Pancreas (tissue), 10 donors: ENCODE data around the gene ANAPC16. TPM values are rescaled to one million over a fixed set of nuclear protein-coding genes. Genes with fewer than 3 reads are reported as not detected.

ENCODE experiments used
- ATAC-seq, 4 donors: fragments of 200-7000 bp; cut with Tn5 transposase; one replicate each; pipeline versions ENCODE4 v1.8.0 to v1.9.1; 2020; ENCODE audit warnings: mild to moderate bottlenecking in 4 of 4, moderate library complexity in 4 of 4
- DNase-seq, 6 donors: peaks; one replicate each; pipeline ENCODE4 v3.0.0-alpha.2; 2020
- FAIRE-seq: peaks from 2 replicates; lab custom pipeline; 2012; peaks lifted over from hg19 to GRCh38; lab: Jason Lieb, UNC
- H3K27ac ChIP-seq, 4 donors: fragments of 200-600 bp; sonication (generic); 1 replicate in 3 of 4; 2 replicates in 1 of 4; pipeline versions ENCODE4 v1.5.0 to v1.8.0; 2020
- H3K27me3 ChIP-seq, 4 donors: fragments of 200-600 bp; one replicate each; pipeline ENCODE4 v1.8.0; 2021
- H3K36me3 ChIP-seq, 3 donors: fragments of 200-600 bp; sonication (generic) in 1 of 3; one replicate each; pipeline versions ENCODE4 v1.5.0 to v1.8.0; 2020 to 2021
- H3K4me1 ChIP-seq, 3 donors: fragments of 200-600 bp; one replicate each; pipeline ENCODE4 v1.8.0; 2021
- H3K4me3 ChIP-seq, 4 donors: fragments of 200-600 bp; sonication (generic) in 2 of 4; one replicate each; pipeline versions ENCODE4 v1.5.0 to v1.8.0; 2020 to 2021
- H3K9me3 ChIP-seq, 4 donors: fragments of 200-600 bp; one replicate each; pipeline ENCODE4 v1.8.0; 2021
- WGBS, 2 donors: extraction: QIAGEN DNeasy Blood & Tissue Kit; methylation state at CpG; one replicate each; pipeline ENCODE4 v1.1.7; 2013; 5-methylcytosine and 5-hydroxymethylcytosine counted together
- intact Hi-C, 3 donors: fragments of 100-400 bp; cut with DNase I; formaldehyde crosslinking; loops; one replicate each; pipeline versions ENCODE4 v1.11.1 to v1.14.2; 2022
- polyA plus RNA-seq, 2 donors: library from polyadenylated mRNA; stranded (reverse); fragments of 200-250 nt; gene quantifications; one replicate each; pipeline ENCODE4 v1.2.3, GENCODE V29; 2013
- total RNA-seq, 6 donors: library from RNA; stranded (reverse); fragmentation: NEBNext Ultra II Directional in 4 of 6; extraction: Animal tissue kit (Norgen Biotek cat#: 25700) in 4 of 6; gene quantifications; one replicate each; pipeline versions ENCODE4 v1.2.1 to v1.2.4, GENCODE V29; 2021 to 2023
- TF ChIP-seq, protein P1 (sequence below), 4 donors: fragments of 200-600 bp; sonication (generic) in 3 of 4; IDR thresholded peaks; one replicate each; pipeline versions ENCODE4 v1.5.0 to v1.8.0; 2021; ENCODE audit warnings: antibody characterized with exemption in 4 of 4
- donor health status: healthy with polysubstance abuse.
- donor health status: DM: no; HTN: no; CAD: no; lungs with moderate emphysema.
- donor health status: DM: no; HTN: no; CAD: no.
- donor health status: control.
- donor health status: control.
- donor health status: Bipolar disorder and iron deficiency.
- donor health status: DM: yes; HTN: yes; CAD: no.
- donor health status: DM: no; HTN: no; CAD: no.
- donor health status: DM: no; HTN: no; CAD: no.
- donor health status: DM: yes; HTN: yes; CAD: no.

The ANAPC16 gene
- total RNA-seq = 10 to 100 TPM; 52.4 to 92.6 (median 68.0) TPM
- polyA plus RNA-seq = 100 to 1,000 TPM in 1 of 2 donors, 10 to 100 TPM in 1; 92.0 to 153 TPM

DNA sequence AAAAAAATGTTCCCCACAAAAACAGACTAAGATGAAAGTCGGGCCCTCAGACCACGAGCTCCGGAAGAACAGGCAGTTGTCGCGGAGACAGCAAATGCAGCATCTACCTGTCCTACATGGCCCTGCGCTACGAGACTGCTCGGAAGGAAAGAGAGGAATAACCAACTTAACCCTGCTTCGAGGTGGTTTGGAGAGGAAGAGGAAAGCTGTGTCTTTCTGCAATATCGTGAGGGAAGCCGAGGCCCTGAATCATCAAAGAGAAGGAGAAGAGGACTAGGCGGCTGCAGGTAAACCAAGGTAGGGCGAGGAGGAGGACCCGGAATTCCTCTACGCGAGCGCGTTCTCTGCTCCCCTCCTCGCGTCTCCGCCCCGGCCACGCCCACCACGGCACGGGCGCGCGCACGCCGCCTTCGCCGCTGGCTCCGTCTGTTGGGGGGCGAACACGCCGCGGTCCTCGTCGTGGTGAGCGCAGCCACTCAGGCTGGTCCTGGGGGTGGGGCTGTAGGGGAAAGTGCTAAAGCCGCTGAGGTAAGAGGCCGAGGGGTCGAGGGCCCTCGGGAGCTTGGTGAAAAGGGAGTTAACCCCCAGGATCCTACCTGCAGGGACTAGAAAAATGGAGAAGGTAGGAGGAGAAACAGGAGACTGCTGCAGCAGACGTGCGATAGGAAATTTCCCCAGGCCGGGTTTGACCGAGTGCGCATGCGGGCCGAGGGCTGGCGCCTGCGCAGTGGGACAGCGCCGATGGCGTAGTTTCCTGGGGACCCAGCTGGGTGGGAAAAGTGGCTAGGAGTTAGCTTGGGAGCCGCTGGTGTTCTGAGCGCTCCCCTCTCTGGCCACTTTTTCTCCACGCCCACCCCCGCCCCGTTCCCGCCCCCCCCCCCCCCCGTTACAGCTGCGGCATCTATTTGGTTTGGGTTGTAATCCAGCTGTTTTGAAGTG lies at the start of gene ANAPC16, which contains the start of gene ASCC1:
TSS of gene ANAPC16 (plus strand) at position 402 of the 939 bp plus-strand sequence. CDS start 7,903 bp downstream, outside the sequence.
TSS of gene ASCC1 (minus strand) at position 666 of the 939 bp plus-strand sequence. CDS start 2,978 bp downstream, outside the sequence.
- peaks cover 0 to 24% (median 4%) of the 10 kb centered on the region in 3 donors for H3K36me3 ChIP-seq
- H3K4me1 ChIP-seq = peaks cover 19 to 33% (median 19%) of the 10 kb centered on the region in 3 donors
- H3K27ac ChIP-seq = peak within 1 kb of the TSS; percentile 98 to 100 (median 98)
- TF ChIP-seq, protein P1, sequence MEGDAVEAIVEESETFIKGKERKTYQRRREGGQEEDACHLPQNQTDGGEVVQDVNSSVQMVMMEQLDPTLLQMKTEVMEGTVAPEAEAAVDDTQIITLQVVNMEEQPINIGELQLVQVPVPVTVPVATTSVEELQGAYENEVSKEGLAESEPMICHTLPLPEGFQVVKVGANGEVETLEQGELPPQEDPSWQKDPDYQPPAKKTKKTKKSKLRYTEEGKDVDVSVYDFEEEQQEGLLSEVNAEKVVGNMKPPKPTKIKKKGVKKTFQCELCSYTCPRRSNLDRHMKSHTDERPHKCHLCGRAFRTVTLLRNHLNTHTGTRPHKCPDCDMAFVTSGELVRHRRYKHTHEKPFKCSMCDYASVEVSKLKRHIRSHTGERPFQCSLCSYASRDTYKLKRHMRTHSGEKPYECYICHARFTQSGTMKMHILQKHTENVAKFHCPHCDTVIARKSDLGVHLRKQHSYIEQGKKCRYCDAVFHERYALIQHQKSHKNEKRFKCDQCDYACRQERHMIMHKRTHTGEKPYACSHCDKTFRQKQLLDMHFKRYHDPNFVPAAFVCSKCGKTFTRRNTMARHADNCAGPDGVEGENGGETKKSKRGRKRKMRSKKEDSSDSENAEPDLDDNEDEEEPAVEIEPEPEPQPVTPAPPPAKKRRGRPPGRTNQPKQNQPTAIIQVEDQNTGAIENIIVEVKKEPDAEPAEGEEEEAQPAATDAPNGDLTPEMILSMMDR (IDR thresholded peaks at IDR 0.05) = no peak
- intact Hi-C loops = loop anchor here in 1 of 3 donors (10.0 kb wide), 1 partner anchor 81 kb away; no protein-coding TSS in a partner anchor
- DNase-seq (peak; percentile 89 to 97 (median 94)), FAIRE-seq (no peak), ATAC-seq (peak; percentile 91 to 96 (median 94))
- H3K27me3 ChIP-seq = no peaks in the 10 kb centered on the region
- peak within 1 kb of the TSS; percentile 67 to 73 (median 71) for H3K4me3 ChIP-seq
- 0 to 1% methylated on average over 42 to 62 of the region's 64 CpGs for WGBS, 2 donors
- no peaks in the 10 kb centered on the region for H3K9me3 ChIP-seq

DNA sequence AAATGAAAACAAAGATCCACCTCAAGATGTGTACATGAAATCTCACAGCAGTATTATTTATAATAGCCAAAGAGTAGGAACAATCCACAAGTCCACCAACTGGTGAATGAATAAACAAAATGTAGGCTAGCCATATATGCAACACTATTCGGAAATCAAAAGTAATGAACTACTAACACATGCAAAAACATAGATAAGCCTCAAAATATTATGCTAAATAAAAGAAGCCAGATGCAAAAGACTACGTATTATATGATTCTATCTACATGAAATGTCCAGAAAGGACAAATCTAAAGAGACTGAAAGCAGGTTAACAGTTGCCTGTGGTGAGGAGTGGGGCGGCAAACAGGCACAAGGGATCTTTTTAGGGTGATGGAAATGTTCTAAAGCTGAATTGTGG lies 48.7 kb upstream of the ANAPC16 start:
- no peak for FAIRE-seq
- Histone ChIP-seq H3K27ac (no peak overlapping the region), H3K4me1 (no peaks in the 10 kb centered on the region), H3K36me3 (no peaks in the 10 kb centered on the region), H3K27me3 (no peaks in the 10 kb centered on the region), H3K9me3 (no peaks in the 10 kb centered on the region), H3K4me3 (no peak overlapping the region)
- intact Hi-C loops = no loop called here
- no peak for ATAC-seq
- DNase-seq = no peak
- WGBS, 2 donors = 94 to 97% methylated on average over 3 of the region's 3 CpGs
- TF ChIP-seq, protein P1 (IDR thresholded peaks at IDR 0.05) = no peak

DNA sequence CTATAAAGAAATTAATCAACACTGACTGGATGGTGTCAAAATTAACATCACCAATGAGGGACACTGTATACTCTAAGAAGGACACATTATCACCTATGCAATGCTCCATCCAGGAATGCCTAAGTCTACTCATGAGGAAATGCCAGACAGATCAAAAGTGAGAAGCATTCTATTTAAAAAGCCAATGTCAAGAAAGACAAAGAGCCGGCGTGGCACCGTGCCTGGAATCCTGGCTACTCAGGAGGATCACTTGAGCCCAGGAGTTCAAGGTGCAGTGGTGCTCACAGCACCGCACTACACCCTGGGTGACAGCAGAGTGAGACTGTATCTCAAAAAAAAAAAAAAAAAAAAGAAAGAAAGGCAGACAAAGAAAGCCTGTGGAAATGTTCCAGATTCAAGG lies 45.5 kb upstream of the ANAPC16 start:
- Histone ChIP-seq H3K9me3 (no peaks in the 10 kb centered on the region), H3K4me3 (no peak overlapping the region), H3K4me1 (no peaks in the 10 kb centered on the region), H3K27ac (no peak overlapping the region), H3K27me3 (no peaks in the 10 kb centered on the region), H3K36me3 (no peaks in the 10 kb centered on the region)
- TF ChIP-seq, protein P1 (IDR thresholded peaks at IDR 0.05) = no peak
- peak in 3 of 4 donors; percentile 47 to 73 (median 71) for ATAC-seq
- 51% methylated on average over 4 of the region's 4 CpGs for WGBS, 2 donors
- peak in 1 of 6 donors; percentile 31 for DNase-seq
- no peak for FAIRE-seq
- intact Hi-C loops = no loop called here

DNA sequence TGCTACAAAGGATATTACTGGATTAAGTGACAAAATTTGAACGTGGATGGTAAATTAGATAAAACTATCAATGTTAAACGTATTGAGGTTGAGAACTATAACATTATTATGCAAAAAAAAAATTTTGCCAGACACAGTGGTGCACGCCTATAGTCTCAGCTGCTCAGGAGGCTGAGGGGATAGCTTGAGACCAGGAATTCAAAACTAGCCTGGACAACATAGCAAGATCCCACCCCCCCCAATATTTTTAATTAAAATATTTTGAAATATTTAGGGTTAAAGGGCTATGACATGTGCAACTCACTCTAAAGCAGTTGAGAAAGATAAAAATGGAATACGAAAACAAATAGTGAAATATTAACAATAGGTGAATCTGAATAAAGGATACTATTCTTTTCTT lies 45.1 kb upstream of the ANAPC16 start:
- TF ChIP-seq, protein P1 (IDR thresholded peaks at IDR 0.05) = no peak
- Histone ChIP-seq H3K4me1 (no peaks in the 10 kb centered on the region), H3K9me3 (no peaks in the 10 kb centered on the region), H3K27ac (no peak overlapping the region), H3K36me3 (no peaks in the 10 kb centered on the region), H3K27me3 (no peaks in the 10 kb centered on the region), H3K4me3 (no peak overlapping the region)
- intact Hi-C loops = no loop called here
- FAIRE-seq (no peak), DNase-seq (no peak), ATAC-seq (no peak)
- 81% methylated on average over 4 of the region's 4 CpGs for WGBS, 2 donors
